Measurements from ENCODE around the gene THOC1. TPM values are rescaled to one million over a fixed set of nuclear protein-coding genes. Genes with fewer than 3 reads are reported as not detected.

THOC1 gene
- total and polyA plus RNA-seq, 2 of the 8 experiments (the other 6 are each of a cell fraction or from before 2014, with no cell fraction given), result 19.1 to 66.4 TPM

- no peak overlapping the region for H3K27ac ChIP-seq (ENCODE audit: low read depth, low read length)
- H3K4me3 ChIP-seq (ENCODE audit: extremely low read depth in 1 of 4, insufficient read depth in 2 of 4, low read depth in 3 of 4, low read length in 4 of 4), result no peak overlapping the region
- H2BK15ac ChIP-seq (ENCODE audit: low read length), result no peak overlapping the region
- H3K4me1 ChIP-seq (replicated peaks in 1 of 4; ENCODE audit: control insufficient read depth in 3 of 4, insufficient read depth in 4 of 4, low read length in 3 of 4), result no peaks in the 10 kb centered on the region
- H3K79me1 ChIP-seq (ENCODE audit: low read depth, low read length), result no peaks in the 10 kb centered on the region
- no peak overlapping the region for H3K4me2 ChIP-seq (ENCODE audit: insufficient read depth in 1 of 2, low read depth in 2 of 2, low read length in 2 of 2)
- no peak overlapping the region for H3K14ac ChIP-seq (ENCODE audit: insufficient read length)
- no peak for FAIRE-seq
- WGBS, 2 experiments (ENCODE audit: extremely low coverage in 1 of 2, insufficient coverage in 1 of 2, insufficient read length in 1 of 2, insufficient replicate concordance in 2 of 2, low coverage in 1 of 2, low lambda C conversion rate in 2 of 2, missing lambda C conversion rate in 1 of 2), result 90% methylated on average over 2 of the region's 2 CpGs; no CpG with 5 or more reads in 1 of the 2 experiments
- H3K9me3 ChIP-seq (ENCODE audit: insufficient read depth in 2 of 2, low read depth in 1 of 2, low read length in 1 of 2), result no peaks in the 10 kb centered on the region
- no peak overlapping the region for H4K5ac ChIP-seq (ENCODE audit: insufficient read length, low read depth, low read length)
- no peak overlapping the region for H3K18ac ChIP-seq (ENCODE audit: extremely low read depth, low read length)
- H2AK5ac ChIP-seq (ENCODE audit: low read depth, low read length), result no peak overlapping the region
- no peak overlapping the region for H4K8ac ChIP-seq (ENCODE audit: extremely low read depth, insufficient read depth, low read length)
- no peak overlapping the region for H2BK120ac ChIP-seq (replicated peaks; ENCODE audit: low read depth, low read length)
- peaks cover 0 to 13% of the 10 kb centered on the region in 2 experiments; a peak in 2 of 4 replicates for H3K79me2 ChIP-seq (ENCODE audit: control insufficient read depth in 1 of 2, insufficient read depth in 2 of 2, low read length in 2 of 2)
- H2AFZ ChIP-seq (ENCODE audit: low read length), result no peak overlapping the region
- H3K23me2 ChIP-seq (ENCODE audit: low read depth, low read length), result no peaks in the 10 kb centered on the region
- H3K56ac ChIP-seq (replicated peaks; ENCODE audit: insufficient read length, low read depth, low read length), result no peak overlapping the region
- DNase-seq (ENCODE audit: low read depth in 1 of 2, low spot score in 2 of 2), result no peak
- H3K27me3 ChIP-seq (replicated peaks in 1 of 4; ENCODE audit: control insufficient read depth in 3 of 4, extremely low read depth in 1 of 4, insufficient read depth in 3 of 4, low read length in 3 of 4), result no peaks in the 10 kb centered on the region
- POLR2A ChIA-PET (ENCODE audit: partially characterized antibody), result interaction anchor here (1.0 kb wide), 1 partner anchor 30 kb away, joined by 3 read pairs; no protein-coding TSS in a partner anchor
- no peak overlapping the region for H3K23ac ChIP-seq (ENCODE audit: insufficient read length)
- H4K91ac ChIP-seq (replicated peaks; ENCODE audit: insufficient read length, low read length), result no peak overlapping the region
- H3K36me3 ChIP-seq (ENCODE audit: control insufficient read depth in 2 of 4, insufficient read depth in 4 of 4, low read length in 3 of 4), result peaks cover 6 to 85% (median 45%) of the 10 kb centered on the region in 4 experiments
- H2BK5ac ChIP-seq (ENCODE audit: low read depth, low read length), result no peak overlapping the region
- CTCF ChIA-PET (ENCODE audit: partially characterized antibody), result no interaction called here
- no peak overlapping the region for H3K9ac ChIP-seq (replicated peaks in 1 of 4; ENCODE audit: extremely low read depth in 1 of 4, low read depth in 3 of 4, low read length in 3 of 4)
- no peak overlapping the region for H3K4ac ChIP-seq (replicated peaks; ENCODE audit: insufficient read length, low read depth, low read length)
- no peak overlapping the region for H2BK12ac ChIP-seq (ENCODE audit: low read depth, low read length)
- no peak overlapping the region for H2BK20ac ChIP-seq (ENCODE audit: low read length)
- H4K20me1 ChIP-seq (replicated peaks in 1 of 2; ENCODE audit: control insufficient read depth in 1 of 2, insufficient read depth in 2 of 2, low read length in 2 of 2), result peaks cover 0 to 7% of the 10 kb centered on the region in 2 experiments
- no peak for TF ChIP-seq YY1 (IDR thresholded peaks at IDR 0.05; ENCODE audit: low read depth, low read length)
- no peak for TF ChIP-seq USF2 (IDR thresholded peaks at IDR 0.05; ENCODE audit: low read length)
- no peak for TF ChIP-seq KDM5A (IDR thresholded peaks at IDR 0.05; ENCODE audit: low read length)
- TF ChIP-seq CHD1 (IDR thresholded peaks at IDR 0.05; ENCODE audit: low read depth, low read length), result no peak
- no peak for TF ChIP-seq TEAD4 (IDR thresholded peaks at IDR 0.05; ENCODE audit: low read depth, low read length)
- TF ChIP-seq SP1 (IDR thresholded peaks at IDR 0.05; ENCODE audit: low read depth, low read length), result no peak
- no peak for TF ChIP-seq SUZ12 (IDR thresholded peaks at IDR 0.05; ENCODE audit: low read length)
- TF ChIP-seq POU5F1 (IDR thresholded peaks at IDR 0.05; ENCODE audit: low read depth, low read length), result no peak
- TF ChIP-seq ZNF274 (IDR thresholded peaks at IDR 0.05; ENCODE audit: borderline replicate concordance, extremely low read depth, low read length), result no peak
- TF ChIP-seq NRF1 (IDR thresholded peaks at IDR 0.05; ENCODE audit: low read depth, low read length), result no peak
- no peak for TF ChIP-seq FOSL1 (IDR thresholded peaks at IDR 0.05; ENCODE audit: insufficient read depth, low read depth, low read length)
- TF ChIP-seq ATF3 (IDR thresholded peaks at IDR 0.05; ENCODE audit: insufficient read depth, low read depth, low read length), result no peak
- TF ChIP-seq E2F6 (IDR thresholded peaks at IDR 0.05), result no peak
Observed at GRCh38 chr18:260547-260946, 7.3 kb downstream of the THOC1 start.

Measured in H1 (cell line).